Measurements from ENCODE around the gene LSAMP.

LSAMP gene

DNA sequence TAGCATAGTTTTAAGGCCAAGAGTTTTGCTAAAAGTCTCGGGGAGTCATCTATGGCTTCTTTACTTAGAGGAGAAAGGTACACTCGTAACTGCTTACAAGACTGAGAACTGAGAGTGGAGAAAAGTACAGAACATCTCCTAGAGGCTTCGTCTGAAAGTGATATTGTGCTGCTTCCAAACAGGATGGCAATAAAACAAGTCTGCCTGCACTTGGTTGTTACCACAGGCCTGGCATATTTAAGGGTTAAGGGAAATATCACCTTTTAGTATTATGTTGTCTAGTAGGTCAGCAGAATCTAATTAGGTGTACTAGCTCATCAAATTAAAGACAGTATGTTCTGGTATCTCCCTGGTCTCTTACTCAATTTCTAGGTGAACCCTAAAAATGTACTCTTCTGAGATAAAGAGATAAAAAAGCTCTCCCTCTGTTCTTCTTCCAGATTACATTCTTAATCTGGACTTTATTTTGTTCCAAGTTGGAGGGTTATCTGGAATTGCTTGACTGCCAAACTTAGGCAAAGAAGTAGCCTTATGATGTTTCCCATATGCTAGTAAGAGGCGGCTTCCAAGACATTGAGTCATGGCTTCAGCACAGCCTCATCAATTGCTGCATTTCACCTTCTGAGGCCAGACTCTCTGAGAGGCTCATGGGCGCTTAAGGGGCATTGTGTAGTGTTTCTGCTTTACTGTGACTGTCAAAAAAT, 181.3 kb downstream of the LSAMP start:
- no peak for ATAC-seq
- Mint-ChIP-seq H3K9me3 (no peaks in the 10 kb centered on the region), H3K36me3 (no peaks in the 10 kb centered on the region), H3K27me3 (no peaks in the 10 kb centered on the region), H3K4me3 (no peak overlapping the region), H3K4me1 (no peaks in the 10 kb centered on the region), H3K27ac (no peak overlapping the region)

DNA sequence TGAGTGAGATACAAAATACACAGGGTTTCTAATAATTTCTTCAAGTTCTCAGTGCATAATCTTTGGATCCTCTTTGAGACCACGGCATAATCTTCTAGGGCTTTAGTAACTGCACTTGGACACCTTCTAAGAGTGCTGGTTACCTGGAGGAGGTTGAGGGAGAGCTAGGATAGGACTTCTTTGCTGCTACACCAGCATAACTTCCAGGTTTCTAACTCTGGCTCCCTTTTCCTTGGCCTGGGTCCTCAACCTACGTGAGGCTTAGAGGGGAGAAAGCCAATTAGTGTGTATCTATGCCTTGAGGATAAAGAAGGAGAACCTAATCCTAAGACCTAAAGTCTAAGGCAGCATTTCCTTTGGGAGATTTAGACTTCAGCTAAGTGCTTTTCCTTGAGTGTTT, 184.8 kb downstream of the LSAMP start:
- no peaks in the 10 kb centered on the region for H3K9me3 Mint-ChIP-seq
- no peak overlapping the region for H3K27ac Mint-ChIP-seq
- no peaks in the 10 kb centered on the region for H3K36me3 Mint-ChIP-seq
- no peaks in the 10 kb centered on the region for H3K27me3 Mint-ChIP-seq
- ATAC-seq = no peak
- no peak overlapping the region for H3K4me3 Mint-ChIP-seq
- no peaks in the 10 kb centered on the region for H3K4me1 Mint-ChIP-seq

DNA sequence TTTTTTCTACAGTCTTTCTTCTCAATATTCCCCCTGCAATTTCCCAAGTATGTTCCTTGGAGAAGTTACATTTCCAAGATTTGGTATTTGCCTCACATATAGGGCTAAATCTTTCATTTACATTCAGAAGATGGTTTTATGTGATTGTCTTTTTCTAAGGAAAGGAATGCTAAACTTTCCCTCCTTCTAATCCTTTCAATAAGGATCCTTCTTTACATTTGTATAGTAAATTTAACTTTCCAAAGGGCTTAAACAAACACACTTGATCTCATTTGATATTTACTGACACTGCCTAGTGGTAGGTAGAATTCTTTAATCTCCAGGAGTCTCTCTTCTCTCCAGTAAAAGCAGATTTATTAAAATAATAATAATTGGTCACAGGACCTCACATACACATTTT, 185.3 kb downstream of the LSAMP start:
- Mint-ChIP-seq H3K36me3 (no peaks in the 10 kb centered on the region), H3K4me3 (no peak overlapping the region)
- no peak for ATAC-seq

DNA sequence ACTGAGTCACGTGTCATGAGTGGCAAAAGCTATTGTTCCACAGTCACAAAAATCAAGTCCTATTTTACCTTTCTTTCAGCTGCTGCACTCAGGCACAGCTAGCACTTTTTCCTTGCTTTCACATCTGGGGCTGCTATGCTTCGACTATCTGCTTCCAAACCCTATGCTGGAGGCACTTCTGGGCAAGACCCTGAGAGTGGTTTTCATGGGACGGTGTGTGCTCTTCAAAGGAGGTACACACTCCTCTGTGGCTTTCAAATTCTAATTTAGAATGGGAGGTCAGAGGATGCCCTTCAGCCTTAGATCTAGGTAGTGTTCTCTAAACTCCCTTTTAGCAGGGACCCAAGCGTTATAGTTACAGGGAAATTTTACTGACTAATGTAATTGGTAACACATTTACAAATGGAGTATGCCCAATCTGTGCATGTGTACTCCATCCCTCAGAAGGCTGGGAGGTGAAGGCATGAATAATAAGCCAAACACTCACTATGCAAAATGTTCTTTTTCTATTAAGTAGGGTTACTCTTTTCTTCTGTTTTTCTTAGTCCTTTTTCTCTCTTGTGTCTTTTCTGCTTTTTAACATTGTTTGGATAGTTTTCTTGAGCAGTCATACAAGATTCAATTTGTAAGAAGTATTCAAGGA, 188.3 kb downstream of the LSAMP start:
- no peak for ATAC-seq
- Mint-ChIP-seq H3K27ac (no peak overlapping the region), H3K27me3 (no peaks in the 10 kb centered on the region), H3K4me1 (no peaks in the 10 kb centered on the region), H3K9me3 (no peaks in the 10 kb centered on the region), H3K36me3 (no peaks in the 10 kb centered on the region), H3K4me3 (no peak overlapping the region)

More for the DNA sequence above, 185.3 kb downstream of the LSAMP start:
- no peaks in the 10 kb centered on the region for H3K27me3 Mint-ChIP-seq
- H3K4me1 Mint-ChIP-seq = no peaks in the 10 kb centered on the region
- H3K27ac Mint-ChIP-seq = no peak overlapping the region
- H3K9me3 Mint-ChIP-seq = no peaks in the 10 kb centered on the region

DNA sequence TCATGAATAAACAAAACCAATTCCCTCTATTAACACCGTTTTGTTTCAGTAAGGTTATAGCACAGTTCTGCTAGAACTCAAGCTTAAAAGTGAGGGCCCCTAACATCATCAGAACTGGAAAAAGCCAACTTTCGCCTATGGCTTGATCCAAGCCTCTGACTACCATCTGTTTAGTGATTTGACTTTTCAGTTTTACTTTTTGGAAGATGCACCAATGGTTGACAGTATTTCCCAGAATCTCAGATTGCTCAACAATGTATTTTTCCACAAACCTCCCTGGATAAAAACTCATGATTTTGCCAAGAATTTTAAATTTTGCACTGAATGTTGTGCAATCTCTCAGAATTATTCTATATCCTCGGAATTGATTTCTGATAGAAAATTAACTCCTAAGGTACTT, 190.7 kb downstream of the LSAMP start:
- Mint-ChIP-seq H3K9me3 (no peaks in the 10 kb centered on the region), H3K27me3 (no peaks in the 10 kb centered on the region), H3K27ac (no peak overlapping the region), H3K4me3 (no peak overlapping the region), H3K4me1 (no peaks in the 10 kb centered on the region), H3K36me3 (no peaks in the 10 kb centered on the region)
- ATAC-seq = no peak

DNA sequence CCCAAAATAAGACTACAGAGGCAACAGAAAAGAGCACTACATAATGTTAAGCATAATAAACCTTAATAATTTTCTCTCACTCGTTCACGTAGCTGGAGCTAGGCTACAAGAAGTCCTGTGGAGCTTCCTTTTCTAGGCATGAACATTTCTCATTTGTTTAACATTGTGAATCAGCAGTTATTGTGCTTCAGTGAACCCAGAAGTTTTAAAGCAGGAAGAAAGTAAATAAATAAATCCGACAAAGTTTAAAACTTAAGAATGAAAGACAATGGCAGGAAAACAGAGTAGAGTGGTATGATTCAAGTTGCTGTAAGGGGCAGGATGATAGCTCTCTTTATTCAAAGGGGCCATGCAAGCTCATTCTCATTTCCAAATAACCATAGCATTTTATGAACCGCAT, 191.8 kb downstream of the LSAMP start:
- Mint-ChIP-seq H3K27me3 (no peaks in the 10 kb centered on the region), H3K27ac (no peak overlapping the region), H3K4me1 (no peaks in the 10 kb centered on the region), H3K4me3 (no peak overlapping the region), H3K36me3 (no peaks in the 10 kb centered on the region), H3K9me3 (no peaks in the 10 kb centered on the region)
- no peak for ATAC-seq

DNA sequence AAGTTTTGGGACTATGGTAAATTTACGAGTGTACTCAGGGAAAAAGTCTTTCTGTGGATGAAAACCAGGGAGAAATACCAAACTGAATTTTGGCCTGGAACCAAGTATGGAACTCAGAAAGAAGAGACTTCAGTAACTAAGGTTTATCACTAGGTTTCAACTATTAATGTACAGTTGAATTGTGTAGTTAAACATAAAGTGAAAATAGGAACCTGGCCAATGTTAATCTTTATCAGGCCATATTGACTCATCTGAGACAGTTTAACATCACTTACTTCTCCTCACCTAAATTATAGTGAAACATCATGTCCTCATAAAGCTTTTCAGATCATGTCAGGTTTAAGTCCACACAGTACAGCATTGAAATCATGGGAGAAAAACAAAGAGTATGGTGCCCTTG, 197.7 kb downstream of the LSAMP start:
- Mint-ChIP-seq H3K27me3 (no peaks in the 10 kb centered on the region), H3K9me3 (no peaks in the 10 kb centered on the region), H3K36me3 (no peaks in the 10 kb centered on the region), H3K4me3 (no peak overlapping the region), H3K27ac (no peak overlapping the region), H3K4me1 (no peaks in the 10 kb centered on the region)
- ATAC-seq = no peak

DNA sequence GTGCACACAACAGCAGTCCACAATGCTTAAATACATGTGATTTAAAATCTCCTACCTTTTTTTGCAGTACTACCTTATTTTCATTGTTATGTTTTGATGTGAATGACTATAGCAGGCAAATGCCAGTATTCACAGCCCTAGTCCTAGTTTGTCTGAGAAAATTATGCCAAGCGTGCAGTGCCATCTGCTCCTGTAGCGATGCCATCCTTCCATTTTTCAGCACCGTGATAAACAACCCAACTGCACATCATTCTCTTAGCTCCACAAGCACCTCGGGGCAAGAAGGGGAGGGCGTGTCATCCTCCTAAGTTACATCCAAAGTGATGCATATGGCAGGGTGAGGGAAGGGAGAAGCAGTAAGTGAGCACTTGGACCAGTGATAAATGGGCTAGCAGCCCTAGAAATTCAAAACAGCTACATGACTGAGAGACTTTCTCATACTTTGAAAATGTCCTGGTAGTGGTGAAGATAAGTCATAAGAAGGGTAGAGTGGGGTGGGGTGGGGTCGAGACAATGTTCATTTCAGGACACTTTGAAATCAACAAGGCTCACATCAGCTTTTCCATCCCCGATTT, 198.8 kb downstream of the LSAMP start:
- Mint-ChIP-seq H3K36me3 (no peaks in the 10 kb centered on the region), H3K27ac (no peak overlapping the region), H3K9me3 (no peaks in the 10 kb centered on the region), H3K4me3 (no peak overlapping the region), H3K4me1 (no peaks in the 10 kb centered on the region), H3K27me3 (no peaks in the 10 kb centered on the region)
- no peak for ATAC-seq

DNA sequence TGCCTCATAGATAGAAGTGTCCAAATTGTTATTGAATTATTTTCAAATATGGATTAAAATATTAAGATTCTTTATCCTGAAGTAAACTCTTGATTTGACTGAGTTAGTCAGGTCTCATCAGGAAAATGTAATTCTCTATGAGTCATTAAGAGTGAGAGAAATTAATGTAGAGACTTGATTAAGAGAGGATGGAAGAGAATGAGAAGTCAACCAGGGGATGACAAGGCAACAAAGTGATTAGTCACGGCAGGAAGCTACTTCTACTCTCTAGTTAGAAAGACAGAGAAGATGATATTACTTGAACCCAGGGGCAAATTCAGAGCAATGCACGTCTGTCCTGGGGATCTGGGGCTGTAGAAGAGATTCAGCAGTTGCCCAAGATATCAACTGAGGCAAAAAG, 202.5 kb downstream of the LSAMP start:
- H3K9me3 Mint-ChIP-seq = no peaks in the 10 kb centered on the region
- no peaks in the 10 kb centered on the region for H3K27me3 Mint-ChIP-seq
- ATAC-seq = no peak
- no peaks in the 10 kb centered on the region for H3K4me1 Mint-ChIP-seq
- H3K36me3 Mint-ChIP-seq = no peaks in the 10 kb centered on the region
- no peak overlapping the region for H3K4me3 Mint-ChIP-seq
- no peak overlapping the region for H3K27ac Mint-ChIP-seq

DNA sequence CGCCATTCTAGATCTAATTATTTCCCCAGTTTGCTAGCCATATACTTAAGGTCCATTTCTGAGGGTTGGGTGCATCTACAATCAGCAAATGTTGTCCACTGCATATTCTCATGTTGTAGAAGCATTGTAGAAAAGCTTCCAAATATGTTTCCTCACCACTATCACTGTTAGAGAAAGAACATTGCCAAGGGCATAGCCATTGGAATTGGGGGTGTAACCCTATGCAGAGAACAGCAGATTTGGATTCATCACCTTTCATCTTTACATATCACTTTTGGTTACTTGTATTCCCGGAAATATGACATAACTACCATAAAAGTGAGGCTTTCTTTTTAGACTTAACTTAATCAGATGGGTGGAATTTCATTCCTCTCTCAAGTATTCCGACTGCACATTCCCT, 203.6 kb downstream of the LSAMP start:
- no peak overlapping the region for H3K4me3 Mint-ChIP-seq
- H3K9me3 Mint-ChIP-seq = no peaks in the 10 kb centered on the region
- no peak for ATAC-seq
- no peak overlapping the region for H3K27ac Mint-ChIP-seq
- no peaks in the 10 kb centered on the region for H3K36me3 Mint-ChIP-seq
- no peaks in the 10 kb centered on the region for H3K27me3 Mint-ChIP-seq
- no peaks in the 10 kb centered on the region for H3K4me1 Mint-ChIP-seq

DNA sequence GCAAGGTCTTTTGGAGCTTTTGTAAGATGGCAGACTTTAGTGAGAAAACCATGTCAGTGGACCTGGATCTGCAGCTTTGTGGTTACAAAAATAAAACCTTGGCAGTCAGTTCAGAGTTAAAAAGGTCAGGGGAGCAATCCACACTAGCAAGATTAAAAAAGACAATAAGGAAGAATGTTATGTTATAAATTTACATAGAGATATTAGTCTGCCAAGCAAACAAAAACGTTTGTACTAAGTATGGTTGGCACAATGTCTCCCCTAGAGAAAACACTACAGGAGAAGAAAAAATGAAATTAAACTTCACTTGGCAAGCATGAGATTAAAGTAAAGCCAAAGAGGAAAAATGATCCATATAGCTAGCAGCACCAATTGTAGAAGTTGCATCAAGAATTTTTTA, 205.0 kb downstream of the LSAMP start:
- ATAC-seq = no peak
- Mint-ChIP-seq H3K9me3 (no peaks in the 10 kb centered on the region), H3K4me1 (no peaks in the 10 kb centered on the region), H3K27ac (no peak overlapping the region), H3K27me3 (no peaks in the 10 kb centered on the region), H3K4me3 (no peak overlapping the region), H3K36me3 (no peaks in the 10 kb centered on the region)

DNA sequence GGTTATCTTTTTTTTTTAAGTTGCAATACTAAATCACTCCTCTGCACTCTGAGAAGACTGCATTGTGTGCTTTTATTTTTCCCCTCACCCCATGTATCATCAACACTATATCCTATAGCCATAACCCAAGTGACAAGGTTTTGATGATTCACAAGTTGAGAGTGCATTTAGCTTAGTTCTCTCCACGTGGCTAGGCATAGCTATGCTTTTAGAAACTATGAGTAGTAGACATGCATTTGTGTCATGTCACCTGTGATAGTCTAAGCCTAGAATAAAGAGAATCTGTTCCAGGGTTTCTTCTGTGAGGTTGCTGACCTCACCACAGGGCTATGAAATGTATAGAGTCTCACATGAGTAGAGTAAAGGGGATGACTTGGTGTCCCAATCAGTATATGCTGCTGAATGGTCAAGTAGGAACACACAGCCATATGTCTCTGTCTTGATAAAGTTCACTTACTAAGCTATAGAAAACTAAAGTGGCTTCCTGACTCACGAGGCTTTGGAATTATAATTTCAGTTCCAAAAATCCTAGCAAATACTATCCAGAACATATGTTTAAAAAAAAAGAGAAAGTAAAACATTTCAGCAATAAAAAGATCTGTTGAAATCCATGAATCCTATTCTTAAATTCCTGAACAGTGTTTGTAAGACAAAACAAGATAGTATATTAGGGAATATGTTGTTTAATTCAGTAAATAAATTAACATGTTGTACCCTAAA, 206.3 kb downstream of the LSAMP start:
- Mint-ChIP-seq H3K9me3 (no peaks in the 10 kb centered on the region), H3K4me3 (no peak overlapping the region), H3K27me3 (no peaks in the 10 kb centered on the region), H3K27ac (no peak overlapping the region), H3K36me3 (no peaks in the 10 kb centered on the region), H3K4me1 (no peaks in the 10 kb centered on the region)
- ATAC-seq = no peak

DNA sequence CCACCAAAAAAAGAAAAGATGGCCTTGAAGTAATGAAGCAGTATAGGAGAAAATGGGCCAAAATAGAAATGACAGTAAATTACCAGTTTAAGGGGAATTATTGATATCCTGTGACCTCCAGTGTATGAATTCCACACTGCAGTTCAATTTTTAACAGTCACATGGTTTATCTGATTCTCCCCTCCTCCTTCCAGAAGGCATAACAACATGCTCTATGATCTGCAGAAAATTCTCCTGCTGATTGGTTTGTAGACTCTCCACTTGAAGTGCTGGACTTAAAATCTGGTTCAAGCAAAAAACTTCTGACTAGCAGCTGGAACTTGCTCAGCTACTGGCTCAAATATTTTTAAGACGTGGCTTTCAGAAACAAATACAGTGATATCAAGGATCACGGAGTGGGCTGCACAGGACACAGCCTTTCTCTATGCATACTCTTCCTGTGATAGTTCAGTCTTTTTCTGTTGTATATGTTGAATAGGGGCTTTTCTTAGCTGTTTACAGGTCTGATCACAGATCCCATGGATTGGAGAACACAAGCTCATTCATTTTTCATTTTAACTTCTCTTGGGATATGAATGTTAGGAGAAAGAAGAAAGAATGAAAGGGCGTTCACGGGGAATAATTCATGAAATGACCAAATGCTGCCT, 211.5 kb downstream of the LSAMP start:
- Mint-ChIP-seq H3K9me3 (no peaks in the 10 kb centered on the region), H3K36me3 (no peaks in the 10 kb centered on the region), H3K4me1 (no peaks in the 10 kb centered on the region), H3K27ac (no peak overlapping the region), H3K4me3 (no peak overlapping the region), H3K27me3 (no peaks in the 10 kb centered on the region)
- no peak for ATAC-seq

DNA sequence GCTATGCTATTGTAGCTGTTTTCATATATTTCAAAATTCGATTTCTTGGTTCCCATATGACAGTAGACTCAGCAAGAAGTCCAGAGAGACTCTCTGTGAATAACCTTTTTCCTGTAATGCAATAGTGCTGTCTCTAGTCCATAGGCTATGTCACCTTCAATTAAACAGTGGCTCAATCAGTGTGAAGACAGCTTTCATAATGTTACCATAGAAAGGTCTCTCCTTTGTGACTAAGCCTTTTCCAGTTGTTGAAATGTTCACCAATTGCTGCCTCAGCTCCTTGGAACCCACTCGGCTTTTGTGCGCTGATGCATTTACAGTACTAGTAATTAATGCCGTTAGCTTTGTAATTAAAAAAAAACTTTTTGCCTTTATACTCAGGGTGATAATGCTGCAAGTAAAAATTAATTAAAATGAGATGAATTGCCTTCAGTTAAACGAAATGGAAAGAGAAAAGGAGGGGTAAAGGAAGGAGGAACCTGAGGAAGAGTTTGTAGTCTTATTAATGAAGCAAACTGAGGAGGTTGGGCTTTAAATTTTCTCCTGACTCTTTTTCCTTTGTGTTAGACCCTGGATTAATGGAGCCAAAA, 214.8 kb downstream of the LSAMP start:
- Mint-ChIP-seq H3K36me3 (no peaks in the 10 kb centered on the region), H3K4me1 (no peaks in the 10 kb centered on the region), H3K9me3 (no peaks in the 10 kb centered on the region), H3K27me3 (no peaks in the 10 kb centered on the region), H3K4me3 (no peak overlapping the region), H3K27ac (no peak overlapping the region)
- ATAC-seq = no peak

DNA sequence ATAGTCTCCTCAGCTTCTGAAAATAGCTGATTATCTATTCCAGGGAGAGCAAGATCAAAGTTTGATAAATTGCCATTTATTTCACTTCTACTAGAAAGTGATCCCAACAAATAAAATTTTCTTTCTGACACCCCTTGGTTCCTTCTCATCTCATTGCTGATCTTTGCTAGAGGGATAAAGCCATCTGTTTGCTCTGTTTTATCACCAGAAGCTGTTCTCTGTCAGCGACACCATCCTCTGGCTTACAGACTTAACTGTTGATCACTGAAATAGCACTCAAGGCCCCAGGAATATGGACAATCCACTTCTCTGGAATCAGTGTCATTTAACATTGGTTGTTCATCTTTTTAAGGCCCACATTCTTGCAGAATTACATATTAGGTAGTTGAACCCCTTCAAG, 219.0 kb downstream of the LSAMP start:
- H3K9me3 Mint-ChIP-seq = peaks cover 3% of the 10 kb centered on the region
- no peaks in the 10 kb centered on the region for H3K36me3 Mint-ChIP-seq
- no peak for ATAC-seq
- H3K4me1 Mint-ChIP-seq = no peaks in the 10 kb centered on the region
- H3K4me3 Mint-ChIP-seq = no peak overlapping the region
- H3K27ac Mint-ChIP-seq = no peak overlapping the region
- no peaks in the 10 kb centered on the region for H3K27me3 Mint-ChIP-seq
